HG03520 (cell line): Measurements from ENCODE around the gene LRRC56.

ENCODE experiments used
- ATAC-seq: cut with Tn5 transposase; IDR thresholded peaks from one replicate; pipeline ENCODE4 v1.9.1; 2021; ENCODE audit warnings: mild to moderate bottlenecking, moderate library complexity; ENCODE audit not compliant: unreplicated experiment

The LRRC56 gene

DNA sequence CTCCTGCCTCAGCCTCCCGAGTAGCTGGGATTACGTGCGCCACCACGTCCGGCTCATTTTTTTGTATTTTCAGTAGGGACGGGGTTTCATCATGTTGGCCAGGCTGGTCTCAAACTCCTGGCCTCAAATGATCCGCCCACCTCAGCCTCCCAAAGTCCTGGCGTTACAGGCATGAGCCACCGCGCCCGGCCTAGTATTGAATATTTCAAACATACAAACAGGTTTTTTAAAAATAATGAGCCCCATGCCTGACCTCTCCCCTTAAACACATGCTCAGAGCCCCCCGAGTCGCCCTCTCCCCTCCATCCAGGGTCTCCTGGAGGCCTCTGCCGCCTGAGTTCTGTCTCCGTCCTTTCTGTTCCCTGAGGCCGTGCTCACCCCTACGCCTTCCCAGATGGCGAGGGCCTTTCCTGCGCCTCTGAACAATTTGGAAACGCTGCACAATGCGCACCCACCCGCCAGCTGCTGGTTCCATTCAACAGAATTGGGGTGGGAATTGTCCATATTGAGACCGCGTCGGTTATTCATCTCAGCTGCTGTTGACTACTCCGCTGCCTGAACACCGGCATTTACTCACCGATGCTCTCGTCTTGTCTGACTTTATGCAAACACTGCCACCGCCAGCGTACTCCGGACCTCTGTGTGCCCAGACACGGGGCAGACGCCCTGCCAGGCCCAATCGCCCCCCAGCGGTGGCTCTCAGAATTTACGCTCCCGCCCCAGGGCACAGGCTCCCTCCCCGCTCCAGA lies 16.7 kb upstream of the LRRC56 start:
- ATAC-seq = no peak

DNA sequence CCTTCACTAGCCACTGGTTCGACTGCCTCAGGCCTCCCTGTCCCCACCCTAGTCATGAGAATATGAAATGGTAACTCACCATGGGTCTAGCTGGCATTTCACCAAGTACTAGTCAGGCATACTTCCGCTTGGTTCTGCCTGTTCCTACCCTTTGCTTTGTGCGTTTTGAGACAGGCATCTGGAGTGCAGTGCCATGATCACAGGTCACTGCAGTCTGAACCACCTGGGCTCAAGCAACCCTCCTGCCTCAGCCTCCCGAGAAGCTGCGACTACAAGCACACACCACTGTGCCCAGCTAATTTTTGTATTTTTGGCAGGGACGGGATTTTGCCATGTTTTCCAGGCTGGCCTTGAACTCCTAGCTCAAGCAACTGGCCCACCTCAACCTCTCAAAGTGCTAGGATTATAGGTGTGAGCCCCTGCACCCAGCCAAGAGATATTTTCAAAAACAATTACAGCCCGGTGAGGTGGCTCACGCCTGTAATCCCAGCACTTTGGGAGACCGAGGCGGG lies 16.1 kb upstream of the LRRC56 start:
- no peak for ATAC-seq

DNA sequence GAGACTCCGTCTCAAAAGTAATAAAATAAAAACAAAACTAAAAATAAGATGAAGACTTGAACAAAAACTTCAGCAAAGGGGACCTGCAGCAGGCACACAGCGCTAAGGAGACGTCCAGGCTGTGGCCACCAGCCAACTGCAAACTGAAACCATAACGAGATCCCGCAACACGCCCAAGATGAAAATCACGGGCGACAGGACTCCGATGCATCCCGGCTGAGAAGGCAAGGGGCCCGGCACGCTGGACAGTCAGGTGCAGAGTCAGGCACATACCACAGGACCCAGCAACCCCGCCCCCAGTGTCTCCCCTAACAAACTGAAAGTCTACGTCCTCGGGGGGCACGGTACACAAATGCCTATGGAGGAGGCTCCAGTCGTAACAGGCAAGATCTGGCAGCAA lies 11.1 kb upstream of the LRRC56 start:
- ATAC-seq = no peak

DNA sequence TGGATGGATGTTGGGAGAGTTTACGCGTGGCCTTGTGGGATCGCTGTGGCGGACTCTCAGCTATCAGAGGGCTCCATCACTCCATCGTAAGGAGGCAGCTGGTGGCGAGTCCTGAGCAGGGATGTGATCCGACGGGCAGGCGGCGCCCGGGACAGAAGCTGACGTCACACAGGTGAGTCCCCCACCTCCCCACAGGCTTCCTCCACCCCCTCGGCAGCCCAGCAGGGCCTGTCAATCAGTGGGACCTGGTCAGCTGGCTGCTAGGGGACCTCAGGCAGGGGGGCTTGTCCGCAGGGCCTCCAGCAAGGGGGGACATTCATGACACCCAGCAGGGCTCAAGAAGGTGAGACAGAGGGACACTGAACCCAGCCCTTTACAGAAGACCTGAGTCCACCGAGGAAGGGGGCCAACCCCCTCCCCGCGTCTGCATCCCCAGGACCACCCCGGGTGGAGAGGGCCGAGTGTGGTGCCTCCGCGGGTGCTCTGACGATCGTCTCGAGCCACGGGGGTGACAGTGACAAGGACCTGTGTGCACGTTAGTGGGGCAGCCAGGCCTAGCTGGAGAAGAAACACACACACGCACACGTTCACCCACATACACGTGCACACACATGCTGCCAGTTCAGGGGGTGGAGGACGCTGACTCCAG lies 9.0 kb upstream of the LRRC56 start:
- ATAC-seq = no peak

DNA sequence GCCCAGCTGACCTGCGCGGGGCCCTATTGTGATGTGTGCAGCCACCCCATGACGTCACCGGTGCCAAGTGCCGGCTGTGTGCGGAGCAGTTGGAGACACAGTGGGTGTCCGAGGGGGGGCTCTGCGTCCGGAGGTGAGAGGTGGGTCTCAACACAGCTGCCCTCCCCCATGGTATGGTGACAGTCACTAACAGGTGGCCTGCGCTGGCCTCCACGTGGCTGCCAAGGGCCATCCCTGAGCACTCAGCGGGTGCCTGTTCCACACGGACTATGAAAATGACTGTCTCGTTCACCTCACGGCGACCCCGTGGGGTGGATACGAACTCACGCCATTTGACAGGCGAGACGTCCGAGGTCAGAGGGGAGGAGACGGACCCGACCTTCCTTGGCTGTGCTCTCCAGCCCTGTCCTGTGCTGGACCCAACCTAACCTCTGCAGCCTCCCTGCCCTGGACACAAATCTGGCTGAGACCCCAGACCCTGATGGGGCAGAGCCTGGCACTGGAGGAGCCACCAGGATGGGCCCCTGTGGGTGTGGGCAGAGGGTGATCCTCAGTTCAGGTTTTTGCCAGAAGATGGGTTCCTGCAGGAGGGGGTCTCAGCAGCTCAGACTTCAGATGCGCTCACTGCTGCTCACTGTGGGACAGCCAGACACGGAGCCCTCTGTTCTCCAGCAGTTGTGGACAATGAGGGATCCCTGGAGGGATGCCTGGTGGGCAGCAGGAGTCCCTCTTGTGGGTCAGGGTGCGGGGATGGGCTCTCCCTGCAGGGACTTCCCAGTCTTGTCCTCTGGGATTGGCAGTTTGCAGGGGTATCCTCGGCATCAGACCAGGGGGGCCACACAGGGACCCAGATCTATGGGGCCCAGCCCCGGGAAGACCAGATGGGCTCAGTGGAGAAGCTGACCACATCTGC lies 8.3 kb upstream of the LRRC56 start:
- no peak for ATAC-seq

DNA sequence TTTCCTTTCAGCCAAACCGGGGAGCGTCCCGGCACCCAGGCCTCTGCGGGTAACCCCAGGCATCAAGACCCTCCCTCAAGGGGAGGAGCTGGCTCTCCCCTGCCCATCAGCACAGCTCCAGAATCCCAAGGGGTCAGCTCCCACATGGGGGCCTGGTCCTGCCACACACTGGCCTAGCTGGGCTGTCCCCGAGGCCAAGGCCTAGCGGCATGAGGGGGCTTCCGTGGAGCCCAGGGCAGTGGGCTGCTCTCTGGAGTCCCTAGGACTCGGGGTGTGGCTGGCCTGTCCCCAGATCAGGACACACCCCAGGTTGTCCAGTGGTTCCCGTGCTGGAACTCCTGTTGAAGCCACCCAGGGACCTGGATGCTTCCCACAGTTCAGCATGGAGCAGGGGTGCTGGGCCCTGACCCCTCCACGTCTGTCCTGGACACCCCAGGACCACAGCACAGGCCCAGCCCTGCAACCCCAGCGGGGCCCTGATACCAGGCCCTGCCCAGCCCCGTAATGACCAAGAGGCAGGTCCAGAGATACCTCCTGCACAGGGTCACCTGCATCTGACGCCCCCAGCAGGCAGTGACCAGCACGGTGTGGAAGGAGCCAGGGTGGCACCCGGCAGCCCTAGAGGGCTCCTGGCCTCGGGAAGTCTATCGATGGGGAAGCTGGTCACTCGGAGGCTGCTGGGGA lies 7.5 kb upstream of the LRRC56 start:
- no peak for ATAC-seq

DNA sequence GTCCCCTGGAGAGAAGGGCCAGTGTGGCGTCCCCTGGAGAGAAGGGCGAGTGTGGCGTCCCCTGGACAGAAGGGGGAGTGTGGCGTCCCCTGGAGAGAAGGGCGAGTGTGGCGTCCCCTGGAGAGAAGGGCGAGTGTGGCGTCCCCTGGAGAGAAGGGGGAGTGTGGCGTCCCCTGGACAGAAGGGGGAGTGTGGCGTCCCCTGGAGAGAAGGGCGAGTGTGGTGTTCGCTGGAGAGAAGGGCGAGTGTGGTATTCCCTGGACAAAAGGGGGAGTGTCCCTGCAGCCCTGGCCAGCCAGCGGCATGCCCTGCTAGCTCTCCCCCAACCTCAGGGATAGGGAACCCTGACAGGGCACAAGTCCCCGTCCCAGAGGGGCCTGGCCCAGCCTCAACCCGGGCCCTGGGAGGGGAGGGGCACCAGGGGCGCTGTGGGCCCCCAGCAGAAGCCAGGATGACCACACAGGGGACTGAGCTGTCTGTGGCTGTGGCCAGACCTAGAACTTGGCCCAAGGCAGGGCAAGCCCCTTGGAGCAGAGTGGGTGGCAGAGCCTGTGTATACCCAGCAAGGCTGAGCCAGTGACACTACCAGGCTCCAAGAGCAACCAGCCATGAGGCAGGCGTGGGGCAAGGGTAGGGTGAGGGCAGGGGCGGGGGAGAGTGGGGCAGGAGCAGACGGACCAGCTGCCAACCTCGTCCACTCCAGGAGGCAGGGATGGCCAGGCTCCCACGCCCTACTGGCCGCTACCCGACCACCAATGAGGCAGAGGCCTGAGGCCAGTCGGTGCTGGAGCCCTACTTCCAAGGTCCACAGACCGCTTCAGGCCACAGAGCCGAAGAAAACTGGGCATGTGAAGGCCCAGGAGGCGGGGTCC lies 6.1 kb upstream of the LRRC56 start:
- no peak for ATAC-seq

DNA sequence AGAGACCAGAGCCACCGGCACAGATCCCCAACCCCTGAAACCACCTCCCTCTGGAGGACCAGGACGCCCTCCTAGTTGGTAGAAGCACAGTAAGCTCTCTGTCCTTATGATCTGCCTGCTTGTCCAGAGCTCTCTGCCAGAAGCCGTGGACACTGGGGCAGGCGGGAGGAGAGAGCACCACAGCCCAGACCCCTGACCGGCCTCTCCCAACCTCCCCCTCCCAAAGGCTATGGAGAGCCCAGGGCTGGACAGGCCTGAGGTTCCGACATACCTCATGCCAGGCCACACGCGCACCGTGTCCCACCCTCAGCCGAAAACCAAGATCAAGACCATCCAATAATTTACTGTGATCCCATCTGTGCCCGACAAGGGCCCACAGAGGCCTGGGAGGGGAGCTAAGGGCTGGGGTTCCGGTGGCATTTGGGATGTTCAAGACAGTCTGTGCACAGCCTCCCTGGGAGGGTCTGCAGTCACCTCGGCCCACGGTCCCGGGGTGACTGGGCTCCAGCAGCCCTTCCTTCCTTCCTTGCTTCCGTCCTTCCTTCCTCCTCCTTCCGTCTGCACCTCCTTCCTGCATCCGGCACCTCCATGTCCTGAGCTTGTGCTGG lies 5.3 kb upstream of the LRRC56 start:
- no peak for ATAC-seq

DNA sequence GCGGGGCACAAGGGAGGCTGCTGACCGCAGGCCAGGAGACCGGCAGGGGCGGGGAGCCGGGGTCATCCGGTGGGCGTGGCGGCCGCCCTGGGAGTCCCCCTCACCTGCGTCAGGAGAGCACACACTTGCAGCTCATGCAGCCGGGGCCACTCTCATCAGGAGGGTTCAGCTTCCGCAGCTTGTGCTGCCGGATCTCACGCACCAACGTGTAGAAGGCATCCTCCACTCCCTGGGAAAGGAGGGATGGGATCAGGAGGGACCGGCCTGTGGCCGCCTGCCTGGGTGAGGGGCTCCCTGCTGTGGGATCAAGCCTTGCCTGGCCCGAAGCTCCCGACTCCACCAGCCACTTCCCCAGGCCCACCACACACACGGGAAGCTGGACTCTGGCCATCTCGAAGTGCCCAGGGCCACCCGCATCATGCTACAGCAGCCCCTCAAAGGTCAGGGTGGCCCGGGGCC lies 4.8 kb upstream of the LRRC56 start:
- no peak for ATAC-seq

DNA sequence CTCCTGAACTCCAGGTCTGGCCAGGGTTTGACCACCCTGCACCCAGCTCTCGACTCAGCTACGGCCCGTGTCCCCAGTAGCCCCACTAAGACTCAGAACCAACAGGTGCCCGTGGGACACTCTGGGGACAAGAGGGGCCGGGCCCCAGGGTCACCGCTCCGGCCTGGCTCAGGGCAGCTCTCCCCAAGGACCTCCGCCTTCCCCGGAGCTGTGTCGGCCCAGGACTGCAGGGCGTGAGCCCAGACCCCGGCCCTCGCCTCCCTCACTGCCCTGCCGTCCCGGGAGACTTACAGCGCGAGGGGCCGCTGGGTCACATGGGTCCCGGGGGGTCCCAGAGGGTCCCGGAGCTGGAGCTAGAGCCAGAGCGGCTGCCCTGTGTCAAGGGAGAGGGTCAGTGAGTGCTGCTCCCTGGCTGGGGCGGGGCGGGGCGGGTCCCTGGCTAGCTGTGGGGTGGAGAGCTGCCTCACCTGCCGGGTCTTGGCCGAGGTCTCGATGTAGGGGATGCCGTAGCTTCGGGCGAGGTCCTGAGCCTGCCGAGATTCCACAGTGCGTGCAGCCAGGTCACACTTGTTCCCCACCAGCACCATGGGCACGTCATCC lies 4.2 kb upstream of the LRRC56 start:
- no peak for ATAC-seq

DNA sequence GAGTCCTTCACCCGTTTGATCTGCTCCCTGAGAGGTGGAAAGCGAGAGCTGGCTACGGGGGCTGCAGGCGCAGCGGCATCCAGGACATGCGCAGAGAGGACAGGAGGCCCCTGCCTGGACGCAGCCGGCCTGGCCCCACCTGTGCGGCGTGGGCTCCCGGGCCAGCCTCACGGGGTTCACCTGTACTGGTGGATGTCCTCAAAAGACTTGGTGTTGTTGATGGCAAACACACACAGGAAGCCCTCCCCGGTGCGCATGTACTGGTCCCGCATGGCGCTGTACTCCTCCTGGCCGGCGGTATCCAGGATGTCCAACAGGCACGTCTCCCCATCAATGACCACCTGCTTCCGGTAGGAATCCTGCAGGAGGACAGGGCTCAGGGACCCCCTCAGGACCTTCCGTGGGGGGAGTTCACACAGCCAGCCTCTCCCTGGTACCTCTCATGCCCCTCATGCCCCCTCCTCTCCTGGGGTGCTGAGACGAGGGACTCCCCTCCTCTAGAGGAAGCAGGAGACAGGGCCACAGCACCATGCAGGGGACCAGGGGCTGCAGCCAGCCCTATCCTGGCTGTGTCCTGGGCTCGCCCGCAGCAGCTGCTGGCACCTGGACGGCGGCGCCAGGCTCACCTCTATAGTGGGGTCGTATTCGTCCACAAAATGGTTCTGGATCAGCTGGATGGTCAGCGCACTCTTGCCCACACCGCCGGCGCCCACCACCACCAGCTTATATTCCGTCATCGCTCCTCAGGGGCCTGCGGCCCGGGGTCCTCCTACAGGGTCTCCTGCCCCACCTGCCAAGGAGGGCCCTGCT lies 3.5 kb upstream of the LRRC56 start:
- ATAC-seq = no peak

DNA sequence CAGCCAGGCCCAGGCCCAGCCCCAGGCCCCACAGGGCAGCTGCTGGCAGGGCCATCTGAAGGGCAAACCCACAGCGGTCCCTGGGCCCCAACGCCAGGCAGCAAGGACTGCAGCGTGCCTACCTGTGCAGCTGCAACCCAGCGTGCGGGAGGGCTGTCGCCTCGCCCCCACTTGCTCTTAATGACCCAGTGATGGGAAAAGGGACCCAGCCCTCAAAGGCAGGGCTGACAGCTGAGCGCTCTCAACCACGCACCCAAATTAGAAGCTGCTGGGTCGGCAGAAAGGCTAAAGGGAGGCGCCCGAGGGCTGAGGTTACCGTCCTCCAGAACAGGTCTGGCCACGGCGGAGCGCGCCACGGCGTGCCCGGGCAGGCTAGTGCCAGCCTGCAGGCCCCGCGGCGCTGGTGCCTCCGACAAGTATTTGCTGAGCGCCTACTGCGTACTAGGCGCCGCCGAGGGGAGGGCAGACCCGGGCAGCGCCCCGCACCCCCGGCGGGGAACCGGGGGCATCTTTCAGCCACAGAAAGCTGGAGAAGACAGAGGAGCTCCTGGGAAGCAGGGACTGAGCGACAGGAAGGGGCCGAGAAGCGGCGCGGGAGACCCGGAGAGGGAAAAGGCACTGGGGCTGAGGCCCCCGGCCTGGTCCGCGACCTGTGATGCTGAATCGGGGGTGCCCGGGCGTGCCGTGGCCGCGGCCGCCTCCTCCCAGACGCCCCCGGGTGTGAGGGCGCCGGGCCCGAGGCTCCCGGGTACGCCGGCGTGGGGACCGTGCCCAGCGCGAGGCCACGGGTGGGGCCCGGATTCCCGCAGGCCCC lies 2.7 kb upstream of the LRRC56 start:
- ATAC-seq = no peak

DNA sequence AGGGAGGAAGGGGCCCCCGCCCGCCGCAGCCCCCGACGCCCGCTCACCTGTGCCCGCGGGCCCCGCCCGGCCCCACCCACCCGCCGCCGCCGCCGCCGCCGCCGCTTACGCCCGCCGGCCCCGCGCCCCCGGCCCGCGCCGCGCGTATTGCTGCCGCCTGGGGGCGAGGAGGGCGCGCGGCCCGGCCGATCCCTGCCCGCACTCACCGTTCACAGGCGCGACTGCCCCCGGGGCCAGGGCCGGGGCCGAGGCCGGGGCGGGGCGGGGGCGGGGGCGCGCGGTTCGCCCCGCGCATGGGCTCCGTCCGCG lies 2.2 kb upstream of the LRRC56 start:
- ATAC-seq = no peak

DNA sequence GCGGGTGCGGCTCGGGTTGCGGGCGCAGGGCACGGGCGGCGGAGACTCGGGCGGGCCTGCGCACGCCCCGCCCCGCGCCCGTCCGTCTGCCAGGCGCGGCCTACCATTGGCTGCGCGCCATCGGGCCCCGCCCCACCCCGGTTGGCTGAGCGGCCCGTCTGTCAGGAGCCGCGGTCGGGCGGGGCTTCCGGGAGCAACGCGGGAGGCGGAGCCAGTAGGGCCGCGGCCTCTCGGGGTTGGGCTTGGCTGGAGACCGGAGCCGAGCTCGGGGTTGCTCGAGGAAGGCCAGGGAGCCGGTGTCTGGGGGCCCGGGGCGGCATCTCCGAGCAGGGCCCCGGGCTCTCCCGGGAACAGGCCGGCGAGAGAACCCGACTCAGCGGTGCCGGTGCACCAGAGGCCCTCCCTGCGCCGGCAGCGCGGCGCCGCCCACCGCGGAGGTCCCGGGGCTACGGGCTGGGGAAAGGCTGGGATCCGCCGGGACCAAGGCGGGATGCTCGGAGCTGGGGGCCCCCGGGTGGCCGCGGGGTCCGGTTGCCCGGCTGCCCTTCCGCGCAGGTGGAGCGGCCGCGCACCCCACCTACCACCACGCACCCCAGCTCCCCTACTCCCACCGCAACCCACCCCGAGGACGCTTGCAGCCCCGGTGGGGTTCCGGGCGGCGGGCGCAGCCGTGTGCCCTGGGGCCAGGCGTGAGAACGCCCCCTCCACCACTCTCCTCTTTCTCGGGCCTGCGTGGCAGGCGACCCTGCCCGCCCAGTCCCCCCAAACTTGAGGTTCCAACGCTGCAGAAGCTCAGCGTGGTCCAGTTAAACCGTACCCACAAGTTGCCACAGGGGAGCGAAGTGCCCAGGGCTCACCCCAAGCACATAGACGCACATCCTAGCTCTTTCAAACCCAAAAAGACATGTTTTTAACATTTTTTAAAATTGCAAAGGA lies 1.5 kb upstream of the LRRC56 start, which contains the start of gene HRAS:
TSS of gene HRAS (minus strand) at position 58 of the 936 bp plus-strand sequence.
- ATAC-seq = peak; percentile 67

DNA sequence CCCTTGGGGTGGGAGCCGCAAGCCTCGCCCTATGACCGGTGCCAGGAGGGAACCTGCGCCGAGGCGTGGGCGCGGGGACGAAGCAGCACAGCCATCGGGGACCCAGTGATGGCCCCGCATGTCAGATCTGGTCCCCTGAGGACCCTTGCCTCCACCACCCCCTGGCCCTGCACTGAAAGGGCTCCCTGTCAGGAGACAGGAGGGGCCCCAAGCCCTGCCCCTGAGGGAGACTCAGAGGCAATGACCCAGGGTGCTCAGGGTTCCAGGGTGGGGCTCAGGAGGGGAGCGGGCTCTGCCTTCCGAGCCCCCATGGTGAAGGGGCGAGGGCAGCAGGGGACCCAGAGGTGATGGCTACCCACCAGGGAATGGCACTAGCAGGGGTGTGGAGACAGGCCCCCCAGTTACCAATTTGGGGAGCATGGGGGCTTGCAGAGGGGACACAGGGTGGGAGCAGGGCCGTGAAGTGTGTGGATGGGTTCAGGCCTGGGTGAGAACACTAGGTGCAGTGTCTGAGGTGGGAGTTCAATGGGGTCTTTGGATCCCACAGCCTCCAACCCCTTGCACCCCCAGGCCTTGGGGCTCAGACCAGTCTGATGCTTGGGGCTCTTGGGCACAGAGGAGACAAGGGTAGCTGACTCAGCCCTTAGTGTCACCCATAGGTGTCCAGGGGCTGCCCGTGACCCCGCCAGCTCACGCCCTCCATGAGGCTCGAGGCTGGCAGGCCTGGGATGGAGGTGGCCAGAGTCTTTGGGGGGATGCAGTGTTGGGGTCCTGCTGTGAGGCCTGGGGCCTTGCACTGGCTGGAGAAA lies 499 bp downstream of the LRRC56 start:
- no peak for ATAC-seq
